Mucosa of rectum (tissue), 2 donors: ENCODE measurements around the gene DTWD1.

Source experiments
- H3K27ac ChIP-seq, 2 donors: one replicate each; pipeline ENCODE4 v1.7.0; 2013; ENCODE audit warnings: inconsistent platforms in 2 of 2, low read depth in 2 of 2, low read length in 2 of 2
- H3K27me3 ChIP-seq, 2 donors: one replicate each; pipeline ENCODE4 v1.7.0; 2013; ENCODE audit warnings: low read length in 2 of 2; ENCODE audit not compliant: control insufficient read depth in 2 of 2, insufficient read depth in 2 of 2
- H3K36me3 ChIP-seq, 2 donors: one replicate each; pipeline ENCODE4 v1.7.0; 2013; ENCODE audit warnings: low read length in 2 of 2; ENCODE audit not compliant: control insufficient read depth in 2 of 2, insufficient read depth in 2 of 2
- H3K4me1 ChIP-seq, 2 donors: one replicate each; pipeline ENCODE4 v1.7.0; 2013; ENCODE audit warnings: low read length in 2 of 2, mild to moderate bottlenecking in 1 of 2; ENCODE audit not compliant: control insufficient read depth in 2 of 2, insufficient read depth in 2 of 2
- H3K4me3 ChIP-seq, 2 donors: one replicate each; pipeline ENCODE4 v1.7.0; 2013; ENCODE audit warnings: low read length in 2 of 2
- H3K9ac ChIP-seq, 2 donors: one replicate each; pipeline ENCODE4 v1.7.0; 2013; ENCODE audit warnings: low read length in 2 of 2, low read depth in 1 of 2, mild to moderate bottlenecking in 1 of 2
- H3K9me3 ChIP-seq, 2 donors: one replicate each; pipeline ENCODE4 v1.7.0; 2013; ENCODE audit warnings: low read length in 2 of 2; ENCODE audit not compliant: control insufficient read depth in 2 of 2
- donor health status: healthy.
- donor health status: Normal muscosa, but diverticular disease.

DTWD1 gene

DNA sequence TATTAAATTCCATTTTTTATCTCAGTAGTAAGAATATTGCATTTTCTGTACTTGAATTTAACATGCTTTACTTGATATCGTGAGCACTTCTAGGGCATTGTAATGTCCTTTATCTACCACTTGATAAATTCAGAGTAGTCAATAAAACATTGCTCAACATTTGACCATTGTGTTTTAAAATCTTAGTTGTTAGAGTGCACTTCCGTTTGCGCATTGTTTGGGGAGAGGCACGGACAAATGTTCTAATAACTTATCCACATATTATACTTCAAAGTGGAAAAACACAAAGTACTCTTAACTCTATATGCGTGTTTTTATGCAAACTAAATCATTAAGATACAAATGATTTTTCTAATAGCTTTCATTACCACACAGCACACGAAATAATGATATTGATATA, 649 bp upstream of the DTWD1 start:
- peak overlapping the region; percentile 87 to 92 for H3K27ac ChIP-seq

DNA sequence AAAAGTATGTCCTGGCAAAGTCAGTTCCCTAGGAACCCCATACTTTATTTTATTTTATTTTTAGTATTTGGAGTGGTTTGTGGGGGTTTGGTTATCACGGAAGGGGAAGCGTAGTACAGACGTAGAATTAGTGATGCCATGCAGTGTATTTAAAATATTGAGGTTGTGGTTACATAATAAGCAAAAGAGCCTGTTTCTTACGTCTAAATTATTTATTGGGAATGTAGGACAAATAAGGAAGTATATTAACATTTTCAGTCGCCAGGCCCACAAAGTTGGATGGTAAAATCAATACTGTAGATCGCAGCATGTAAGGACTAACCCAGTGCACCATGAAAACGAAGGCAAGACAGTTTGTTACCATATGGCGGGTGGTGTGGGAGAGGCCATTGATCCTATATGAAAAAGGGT, 558 bp downstream of the DTWD1 start:
- Histone ChIP-seq H3K4me1 (peaks cover 0 to 7% of the 10 kb centered on the region in 2 donors), H3K27ac (peak overlapping the region; percentile 87 to 89), H3K36me3 (peaks cover 6 to 7% of the 10 kb centered on the region in 2 donors), H3K27me3 (no peaks in the 10 kb centered on the region), H3K9me3 (peaks cover 2 to 3% of the 10 kb centered on the region in 2 donors), H3K4me3 (peak overlapping the region; percentile 72 to 86), H3K9ac (peak overlapping the region; percentile 82 to 90)

More for the DNA sequence above, 649 bp upstream of the DTWD1 start:
- H3K9me3 ChIP-seq: no peaks in the 10 kb centered on the region
- H3K9ac ChIP-seq: peak overlapping the region; percentile 89 to 90
- peaks cover 0 to 7% of the 10 kb centered on the region in 2 donors for H3K4me1 ChIP-seq
- peaks cover 0 to under 1% of the 10 kb centered on the region in 2 donors for H3K36me3 ChIP-seq
- peak overlapping the region; percentile 78 to 92 for H3K4me3 ChIP-seq
- H3K27me3 ChIP-seq: no peaks in the 10 kb centered on the region

DNA sequence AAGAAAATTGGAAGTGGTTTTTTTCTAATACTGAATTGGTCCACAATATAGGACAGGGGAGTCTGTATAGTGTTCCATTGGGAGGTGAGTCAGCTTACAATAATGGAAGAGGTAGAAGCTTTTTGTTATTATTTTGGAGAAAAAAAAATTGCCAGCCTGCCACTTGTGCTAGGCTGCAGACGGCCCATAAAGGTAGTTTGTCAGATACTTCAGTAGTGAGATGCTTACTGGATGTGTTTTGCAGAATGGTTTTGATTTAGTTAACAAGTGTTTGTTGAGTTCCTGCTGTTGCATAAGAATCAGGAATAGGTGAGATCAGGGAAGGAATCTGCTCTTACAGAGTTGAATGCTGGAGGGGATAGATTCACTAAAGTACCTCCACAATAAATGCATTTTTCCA, 1.0 kb downstream of the DTWD1 start:
- H3K4me1 ChIP-seq: peaks cover 0 to 7% of the 10 kb centered on the region in 2 donors
- H3K9ac ChIP-seq: peak overlapping the region in 1 of 2 donors; percentile 90
- H3K27ac ChIP-seq: peak overlapping the region in 1 of 2 donors; percentile 87

DNA sequence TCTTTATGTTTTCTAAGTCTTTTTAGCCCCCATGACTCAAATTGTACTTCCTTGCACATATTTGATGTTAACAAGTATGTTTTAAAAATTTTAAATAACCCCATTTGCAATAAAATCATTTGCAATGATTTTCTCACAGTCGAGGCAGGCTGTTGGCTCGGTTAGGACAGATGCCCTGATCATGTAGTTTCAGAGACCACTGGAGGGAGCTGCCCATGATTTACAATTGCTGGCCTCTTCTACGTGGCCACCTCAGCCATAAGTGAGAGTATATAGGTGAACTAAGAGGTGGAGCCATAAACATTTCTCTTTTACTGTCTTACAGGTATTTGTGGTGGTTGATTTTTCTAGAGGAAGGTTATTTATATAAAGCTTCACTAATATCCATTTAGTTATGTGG, 1.7 kb downstream of the DTWD1 start:
- Histone ChIP-seq H3K36me3 (peaks cover 8 to 10% of the 10 kb centered on the region in 2 donors), H3K27me3 (no peaks in the 10 kb centered on the region), H3K9ac (no peak overlapping the region), H3K27ac (no peak overlapping the region), H3K9me3 (peaks cover 2 to 3% of the 10 kb centered on the region in 2 donors), H3K4me1 (peaks cover 0 to 7% of the 10 kb centered on the region in 2 donors), H3K4me3 (no peak overlapping the region)

More for the DNA sequence above, 1.0 kb downstream of the DTWD1 start:
- peaks cover 6 to 7% of the 10 kb centered on the region in 2 donors for H3K36me3 ChIP-seq
- H3K9me3 ChIP-seq: peaks cover 2 to 3% of the 10 kb centered on the region in 2 donors
- H3K27me3 ChIP-seq: no peaks in the 10 kb centered on the region
- peak overlapping the region; percentile 72 to 86 for H3K4me3 ChIP-seq

DNA sequence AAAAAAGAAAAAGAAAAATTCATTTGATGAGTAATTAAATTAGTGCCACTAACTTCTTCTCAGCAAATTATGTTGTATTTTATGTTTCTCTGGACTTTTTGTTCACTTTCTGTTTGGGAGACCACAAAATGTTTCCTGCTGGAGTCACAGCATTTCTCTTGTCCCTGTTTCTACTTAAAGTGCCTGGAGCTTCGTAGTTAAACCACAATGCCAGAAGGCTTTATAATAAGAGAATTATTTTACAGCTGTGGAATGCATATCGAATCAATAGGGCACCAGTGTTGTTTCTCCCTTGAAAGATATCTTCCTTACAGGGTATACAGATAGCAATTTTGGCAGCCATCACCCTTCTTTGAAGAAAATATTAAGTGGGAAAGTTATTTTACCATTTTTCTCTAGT, 3.2 kb downstream of the DTWD1 start:
- Histone ChIP-seq H3K36me3 (peaks cover 10 to 13% of the 10 kb centered on the region in 2 donors), H3K9me3 (peaks cover 2 to 3% of the 10 kb centered on the region in 2 donors), H3K27me3 (no peaks in the 10 kb centered on the region), H3K4me3 (no peak overlapping the region), H3K9ac (no peak overlapping the region), H3K4me1 (peaks cover 0 to 7% of the 10 kb centered on the region in 2 donors), H3K27ac (no peak overlapping the region)

DNA sequence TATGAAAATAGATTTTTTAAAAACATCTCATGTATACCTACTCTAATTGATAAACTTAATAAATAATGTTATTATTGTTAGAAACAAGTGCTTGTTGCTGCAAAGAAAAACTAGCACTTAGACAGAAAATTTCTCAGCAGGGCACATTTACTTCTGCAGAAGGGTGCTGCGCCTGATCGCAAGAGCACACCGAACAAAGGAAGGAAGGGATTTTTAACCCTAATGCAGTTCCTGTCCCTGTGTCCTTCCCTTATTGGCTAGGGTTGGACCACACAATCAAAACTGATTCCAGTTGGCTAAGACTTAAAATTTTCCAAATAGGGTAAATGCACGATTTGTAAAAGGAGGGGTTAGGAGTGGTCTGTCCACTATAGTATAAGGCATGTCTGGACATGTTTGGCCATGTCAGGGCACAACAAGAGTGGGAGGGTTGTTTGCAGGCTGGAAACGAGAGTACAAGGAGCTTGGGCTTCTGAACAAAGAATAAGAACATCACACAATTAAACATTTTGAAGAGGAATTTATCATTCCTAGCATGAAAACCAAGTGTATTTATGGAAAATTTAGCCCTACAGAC, 4.7 kb downstream of the DTWD1 start:
- peaks cover 2 to 3% of the 10 kb centered on the region in 2 donors for H3K9me3 ChIP-seq
- H3K4me1 ChIP-seq: no peaks in the 10 kb centered on the region
- H3K27me3 ChIP-seq: no peaks in the 10 kb centered on the region
- H3K4me3 ChIP-seq: no peak overlapping the region
- H3K27ac ChIP-seq: no peak overlapping the region
- no peak overlapping the region for H3K9ac ChIP-seq
- peaks cover 10 to 13% of the 10 kb centered on the region in 2 donors for H3K36me3 ChIP-seq

DNA sequence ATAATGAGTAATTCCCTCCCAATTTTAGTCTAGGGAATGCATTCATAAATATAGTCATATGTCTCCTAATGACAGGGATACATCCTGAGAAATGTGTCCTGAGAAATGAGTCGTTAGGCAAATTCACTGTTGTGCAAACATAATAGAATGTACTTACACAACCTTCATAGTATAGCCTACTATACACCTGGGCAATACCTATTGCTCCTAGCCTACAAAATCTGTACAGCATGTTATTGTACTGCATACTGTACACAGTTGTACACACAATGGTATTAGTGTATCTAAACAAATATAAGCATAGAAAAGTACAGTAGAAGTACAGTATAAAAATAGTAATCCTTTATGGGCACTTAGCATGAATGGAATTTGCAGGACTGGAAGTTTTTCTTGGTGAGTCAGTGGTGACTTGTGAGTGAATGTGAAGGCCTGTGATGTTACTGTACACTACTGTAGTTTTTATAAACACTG, 6.6 kb downstream of the DTWD1 start:
- Histone ChIP-seq H3K27ac (no peak overlapping the region), H3K9ac (no peak overlapping the region), H3K4me1 (no peaks in the 10 kb centered on the region), H3K9me3 (peaks cover 2 to 3% of the 10 kb centered on the region in 2 donors), H3K36me3 (peaks cover 10 to 13% of the 10 kb centered on the region in 2 donors), H3K4me3 (no peak overlapping the region), H3K27me3 (no peaks in the 10 kb centered on the region)

DNA sequence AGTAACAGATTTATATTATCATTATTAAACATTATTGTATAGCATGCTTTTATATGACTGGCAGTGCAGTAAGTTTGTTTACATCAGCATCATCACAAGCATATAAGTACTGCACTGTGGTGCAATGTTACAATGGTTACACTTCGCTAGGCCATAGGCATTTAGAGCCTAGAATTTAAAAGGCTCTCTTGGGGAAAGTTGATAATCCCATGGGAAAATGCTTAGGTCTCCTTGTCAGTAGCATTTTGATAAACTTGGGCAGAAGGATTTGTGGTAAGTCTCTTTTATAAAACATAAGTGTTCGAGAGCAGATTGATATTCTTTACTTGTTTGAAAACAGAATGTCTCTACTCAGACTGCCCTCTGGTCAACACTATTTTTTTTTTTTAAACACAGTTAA, 7.5 kb downstream of the DTWD1 start:
- Histone ChIP-seq H3K9me3 (peaks cover 2 to 3% of the 10 kb centered on the region in 2 donors), H3K9ac (no peak overlapping the region), H3K4me3 (no peak overlapping the region), H3K4me1 (no peaks in the 10 kb centered on the region), H3K27me3 (no peaks in the 10 kb centered on the region), H3K36me3 (peaks cover 10 to 13% of the 10 kb centered on the region in 2 donors), H3K27ac (no peak overlapping the region)

DNA sequence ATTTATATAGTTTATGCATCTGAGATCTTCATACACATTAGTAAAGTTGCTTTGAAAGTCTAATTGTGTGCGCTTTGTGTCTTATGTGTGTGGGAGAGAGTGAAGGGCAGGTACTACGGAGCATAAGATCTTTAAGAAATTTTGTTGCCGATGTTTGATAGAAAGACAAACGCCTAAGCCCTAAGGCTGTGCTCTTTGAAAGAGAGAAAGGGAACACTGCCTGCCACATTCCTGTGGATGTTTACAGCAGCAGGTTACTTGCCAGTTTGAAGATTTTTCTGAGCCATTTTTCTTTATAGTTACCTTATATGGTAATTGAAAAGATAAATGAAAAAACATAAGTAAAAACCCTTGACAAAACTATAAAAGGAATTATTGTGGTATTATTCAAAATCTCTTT, 17.0 kb downstream of the DTWD1 start:
- no peaks in the 10 kb centered on the region for H3K4me1 ChIP-seq
- H3K36me3 ChIP-seq: peaks cover 2 to 4% of the 10 kb centered on the region in 2 donors
- no peak overlapping the region for H3K27ac ChIP-seq
- no peaks in the 10 kb centered on the region for H3K27me3 ChIP-seq
- no peaks in the 10 kb centered on the region for H3K9me3 ChIP-seq
- H3K9ac ChIP-seq: no peak overlapping the region
- no peak overlapping the region for H3K4me3 ChIP-seq

DNA sequence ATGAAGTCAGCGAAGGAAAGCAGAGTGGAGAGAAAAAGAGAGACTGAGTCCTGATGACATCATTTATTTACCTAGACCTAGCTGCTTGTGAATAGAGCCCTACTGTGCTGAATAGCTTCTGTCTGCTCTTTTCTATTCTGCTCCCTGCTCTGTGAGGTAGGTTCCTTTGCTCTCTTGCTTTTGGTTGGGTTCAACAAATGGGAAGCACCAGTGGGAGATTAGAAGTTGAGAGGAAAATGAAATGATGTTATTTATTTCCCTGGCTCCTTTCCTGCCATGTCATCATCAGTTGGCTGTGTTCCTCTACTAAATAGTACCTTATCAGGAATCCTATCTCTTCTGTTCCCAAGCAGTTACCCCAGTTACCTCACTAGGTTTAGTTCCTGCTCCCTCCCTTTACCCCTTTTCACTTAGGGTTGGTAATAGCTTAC, 23.5 kb downstream of the DTWD1 start:
- H3K9me3 ChIP-seq: no peaks in the 10 kb centered on the region
- H3K36me3 ChIP-seq: peaks cover 0 to 2% of the 10 kb centered on the region in 2 donors
- H3K27ac ChIP-seq: no peak overlapping the region
- H3K27me3 ChIP-seq: no peaks in the 10 kb centered on the region
- H3K4me1 ChIP-seq: no peaks in the 10 kb centered on the region
- H3K4me3 ChIP-seq: no peak overlapping the region
- no peak overlapping the region for H3K9ac ChIP-seq
